Dermis blood vessel endothelial cell (primary cell): ENCODE data around the gene STK36. TPM values are rescaled to one million over a fixed set of nuclear protein-coding genes. Genes with fewer than 3 reads are reported as not detected.

Source experiments
- DNase-seq: peaks from one replicate; pipeline ENCODE4 v3.0.0; 2010
- total RNA-seq: library from RNA; depleted of rRNA; stranded (reverse); fragments of >200 nt; gene quantifications from 2 replicates; pipeline ENCODE4 v1.2.3, GENCODE V29; 2014

The STK36 gene
- total RNA-seq, 1 donor from 2014 or later: 15.3 TPM

DNA sequence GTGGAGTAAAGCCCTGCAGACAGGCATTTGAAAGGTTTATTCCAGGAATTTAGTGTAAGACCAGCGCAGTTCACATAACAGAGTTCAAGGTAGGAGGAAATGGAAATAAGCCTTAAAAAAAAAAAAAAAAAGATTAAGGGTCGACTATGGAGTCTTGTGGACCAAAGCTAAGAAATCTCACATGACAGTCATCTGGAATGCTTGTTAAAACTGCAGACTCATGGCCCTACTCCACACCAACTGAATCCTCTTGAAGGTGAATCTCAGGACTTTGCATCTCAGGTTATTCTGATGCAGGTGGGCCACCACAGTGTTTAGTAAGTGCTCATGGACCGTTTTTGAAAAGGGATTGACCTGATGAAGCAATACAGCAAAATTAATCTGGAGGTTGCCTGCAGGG, 47.6 kb downstream of the STK36 start:
- no peak for DNase-seq

DNA sequence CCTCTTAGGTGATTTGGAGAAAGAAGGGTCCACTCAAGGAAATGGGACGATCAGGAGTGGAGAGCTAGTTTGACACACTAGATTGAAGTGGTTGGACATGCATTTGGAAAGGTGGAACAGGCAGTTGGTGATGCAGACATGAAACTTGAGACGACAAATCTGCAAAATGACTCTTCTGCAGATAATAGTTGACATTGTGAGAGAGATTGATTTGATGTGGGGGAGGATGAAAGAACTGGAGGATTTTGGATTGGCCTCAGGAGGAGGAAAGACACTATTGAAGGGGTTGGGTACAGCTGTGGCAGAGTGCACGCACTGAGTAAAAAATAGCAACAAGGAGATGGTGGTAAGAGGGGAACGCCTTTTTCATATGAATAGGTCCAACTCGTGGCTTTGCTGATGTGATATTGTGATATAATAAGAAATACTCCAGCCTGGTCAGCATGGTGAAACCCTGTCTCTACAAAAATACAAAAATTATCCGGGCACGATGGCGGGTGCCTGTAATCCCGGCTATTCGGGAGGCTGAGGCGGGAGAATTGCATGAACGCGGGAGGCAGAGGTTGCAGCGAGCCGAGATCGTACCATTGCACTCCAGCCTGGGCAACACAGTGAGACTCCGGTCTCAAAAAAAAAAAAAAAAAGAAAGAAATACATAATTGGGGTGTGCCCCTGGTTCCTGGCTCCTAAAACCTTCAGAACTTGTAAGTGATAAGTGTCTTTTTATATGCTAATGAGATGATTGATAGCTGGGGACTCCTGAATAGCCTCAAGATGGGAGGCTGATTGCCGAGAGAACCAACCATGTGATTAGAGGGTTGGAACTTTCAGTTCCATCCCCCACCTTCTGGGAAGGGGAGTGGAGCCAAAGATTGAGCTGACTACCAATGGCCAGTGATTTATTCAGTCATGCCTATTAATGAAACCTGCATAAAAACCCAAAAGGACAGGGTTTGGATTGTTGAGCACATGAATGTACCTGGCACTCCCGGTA, 48.5 kb downstream of the STK36 start:
- DNase-seq: no peak

DNA sequence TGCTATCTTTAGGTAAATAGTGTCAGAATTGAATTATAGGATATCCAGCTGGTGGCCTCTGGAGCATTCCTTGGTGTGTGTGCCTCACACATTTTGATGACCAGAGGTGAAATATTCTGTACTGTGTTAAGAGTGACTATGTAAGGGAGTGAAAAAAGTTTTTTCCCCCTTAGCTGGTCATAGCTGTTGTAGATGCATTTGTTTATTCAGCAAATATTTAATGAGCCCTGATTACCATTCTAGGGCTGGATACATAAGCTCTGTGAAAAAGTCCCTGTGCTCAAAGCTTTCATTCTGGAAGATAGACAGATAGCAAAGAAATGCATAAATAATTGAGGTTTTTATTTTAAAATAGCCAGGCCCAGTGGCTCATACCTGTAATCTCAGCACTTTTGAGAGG, 49.6 kb downstream of the STK36 start:
- DNase-seq: no peak

DNA sequence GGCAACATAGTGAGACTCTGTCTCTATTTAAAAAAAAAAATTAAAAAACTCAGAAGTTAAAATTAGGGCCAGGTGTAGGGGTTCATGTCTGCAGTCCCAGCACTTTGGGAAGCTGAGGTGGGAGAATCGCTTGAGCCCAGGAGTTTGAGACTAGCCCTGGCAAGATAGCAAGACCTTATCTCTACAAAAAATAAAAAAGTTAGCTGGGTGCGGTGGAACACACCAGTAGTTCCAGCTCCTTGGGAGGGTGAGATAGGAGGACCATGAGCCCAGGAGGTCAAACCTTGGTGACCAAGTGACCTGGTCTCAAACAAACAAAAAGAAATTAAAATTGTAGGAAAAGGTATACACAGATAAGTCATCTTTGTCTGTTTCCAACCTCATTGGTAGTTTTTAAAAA, 50.0 kb downstream of the STK36 start:
- DNase-seq: no peak

DNA sequence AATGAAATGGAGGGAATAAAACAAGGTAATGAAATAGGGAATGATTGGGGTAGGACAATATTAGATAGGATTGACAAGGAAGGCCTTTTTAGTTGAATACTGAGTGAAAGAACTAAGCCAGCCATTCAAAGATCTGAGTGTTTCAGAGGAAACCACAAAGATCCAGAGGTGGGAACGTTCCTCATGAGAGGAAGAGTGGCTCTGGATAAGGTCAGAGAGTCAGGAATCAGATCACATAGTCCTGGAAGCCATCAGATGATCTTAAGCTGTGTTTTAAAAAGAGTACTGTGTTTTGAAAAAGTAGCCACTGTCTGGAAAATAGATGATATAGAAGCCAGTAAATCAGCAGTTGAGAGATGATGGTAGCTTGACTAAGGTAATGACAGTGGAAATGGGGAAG, 50.5 kb downstream of the STK36 start:
- peak; percentile 66 for DNase-seq

DNA sequence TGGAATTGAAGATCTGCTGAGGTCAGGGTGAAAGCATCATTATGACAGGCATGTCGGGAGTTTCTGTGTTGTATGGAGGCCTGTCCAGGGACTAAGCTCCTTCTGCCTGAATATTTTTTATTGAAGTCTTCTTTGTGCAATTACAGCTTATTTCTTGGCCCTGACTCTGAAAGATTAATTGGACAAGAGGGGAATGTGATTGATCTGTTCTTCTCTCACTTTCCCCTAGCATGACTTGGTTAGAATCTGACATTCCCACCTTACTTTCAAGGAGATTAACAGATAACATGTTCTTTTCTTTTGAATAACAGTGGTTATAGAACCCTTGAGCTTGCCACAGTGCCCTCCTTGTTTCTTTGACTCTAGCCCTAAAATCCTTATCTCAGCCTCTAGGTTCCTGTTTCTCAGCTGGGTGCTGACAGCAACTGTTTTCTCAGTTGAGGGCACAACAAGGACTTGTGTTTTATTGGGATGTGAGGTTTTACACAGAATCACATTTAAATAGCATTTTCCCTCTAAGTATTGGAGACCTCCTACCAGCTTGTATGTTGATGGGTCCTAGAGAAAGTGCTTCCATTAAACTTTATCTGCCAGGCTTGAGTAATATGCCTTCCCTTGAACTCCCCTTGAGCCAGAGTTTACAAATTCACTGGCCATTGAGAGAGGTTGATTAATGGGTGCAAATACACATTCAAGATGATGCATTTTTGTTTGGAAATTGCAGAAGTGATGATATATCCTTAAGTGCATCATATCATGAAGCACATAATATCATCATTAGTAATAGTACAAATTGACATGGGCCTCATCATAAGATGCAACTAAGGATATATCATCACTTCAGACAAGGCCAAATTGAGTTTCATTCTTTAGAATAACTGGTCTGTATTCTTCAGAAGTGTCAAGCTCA, 51.2 kb downstream of the STK36 start:
- DNase-seq: no peak

DNA sequence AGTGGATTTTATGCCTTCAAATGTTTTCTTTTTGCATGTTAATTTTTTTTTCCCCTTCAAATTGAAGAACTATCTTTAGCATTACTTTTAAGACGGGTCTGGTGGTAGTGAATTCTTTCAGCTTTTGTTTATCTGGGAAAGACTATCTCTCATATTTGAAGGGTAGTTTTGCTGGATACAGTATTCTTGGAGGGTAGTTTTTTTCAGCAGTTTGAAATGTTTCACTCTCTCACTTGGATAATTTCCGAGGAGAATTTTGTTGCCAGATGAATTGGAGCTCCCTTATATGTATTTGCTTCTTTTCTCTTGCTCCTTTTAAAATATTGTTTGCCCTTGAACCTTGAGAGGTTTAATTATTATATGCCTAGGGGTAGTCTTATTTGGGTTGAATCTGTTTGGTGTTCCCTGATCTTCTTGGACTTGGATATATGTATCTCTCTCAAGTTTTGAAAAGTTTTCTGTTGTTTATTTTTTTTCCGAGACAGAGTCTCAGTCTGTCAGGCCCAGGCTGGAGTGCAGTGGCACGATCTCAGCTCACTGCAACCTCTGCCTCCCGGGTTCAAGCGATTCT, 54.2 kb downstream of the STK36 start:
- DNase-seq: no peak

DNA sequence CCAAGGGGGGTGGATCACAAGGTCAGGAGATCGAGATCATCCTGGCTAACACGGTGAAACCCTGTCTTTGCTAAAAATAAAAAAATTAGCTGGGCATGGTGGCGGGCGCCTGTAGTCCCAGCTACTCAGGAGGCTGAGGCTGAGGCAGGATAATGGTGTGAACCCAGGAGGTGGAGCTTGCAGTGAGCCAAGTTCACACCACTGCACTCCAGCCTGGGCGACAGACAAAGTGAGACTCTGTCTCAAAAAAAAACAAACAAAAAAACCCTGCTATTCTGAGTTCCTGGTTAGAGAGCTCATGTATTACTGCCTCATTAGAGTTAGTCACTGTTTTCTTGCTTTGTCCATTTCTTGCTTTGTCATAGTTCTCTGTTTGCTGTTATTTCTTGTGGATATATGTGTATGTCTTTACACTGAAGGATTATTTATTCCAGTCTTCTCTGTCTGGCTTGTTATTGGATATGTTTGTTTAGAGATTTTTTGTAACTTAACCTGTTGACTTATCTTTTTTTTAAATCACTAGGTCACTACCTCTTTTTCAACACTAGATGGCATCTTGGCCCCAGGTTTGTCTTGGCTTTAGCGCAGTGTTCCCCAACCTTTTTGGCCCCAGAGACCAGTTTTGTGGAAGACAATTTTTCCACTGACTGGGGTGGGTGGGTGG, 55.7 kb downstream of the STK36 start:
- DNase-seq: peak; percentile 45

DNA sequence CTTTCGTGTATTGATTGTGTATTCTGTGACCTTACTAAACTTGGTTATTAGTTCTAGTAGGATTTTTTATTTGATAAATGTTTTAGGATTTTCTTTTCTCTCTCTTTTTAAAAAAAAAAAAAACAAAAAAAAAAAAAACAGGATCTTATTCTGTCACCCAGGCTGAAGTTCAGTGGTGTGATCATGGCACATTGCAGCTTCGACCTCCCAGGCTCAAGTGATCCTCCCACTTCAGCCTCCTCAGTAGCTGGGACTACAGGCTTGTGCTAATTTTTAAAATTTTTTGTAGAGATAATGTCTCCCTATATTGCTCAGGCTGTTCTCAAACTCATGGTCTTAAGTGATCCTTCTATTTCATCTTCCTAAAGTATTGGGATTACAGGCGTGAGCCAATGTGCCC, 57.8 kb downstream of the STK36 start:
- no peak for DNase-seq

DNA sequence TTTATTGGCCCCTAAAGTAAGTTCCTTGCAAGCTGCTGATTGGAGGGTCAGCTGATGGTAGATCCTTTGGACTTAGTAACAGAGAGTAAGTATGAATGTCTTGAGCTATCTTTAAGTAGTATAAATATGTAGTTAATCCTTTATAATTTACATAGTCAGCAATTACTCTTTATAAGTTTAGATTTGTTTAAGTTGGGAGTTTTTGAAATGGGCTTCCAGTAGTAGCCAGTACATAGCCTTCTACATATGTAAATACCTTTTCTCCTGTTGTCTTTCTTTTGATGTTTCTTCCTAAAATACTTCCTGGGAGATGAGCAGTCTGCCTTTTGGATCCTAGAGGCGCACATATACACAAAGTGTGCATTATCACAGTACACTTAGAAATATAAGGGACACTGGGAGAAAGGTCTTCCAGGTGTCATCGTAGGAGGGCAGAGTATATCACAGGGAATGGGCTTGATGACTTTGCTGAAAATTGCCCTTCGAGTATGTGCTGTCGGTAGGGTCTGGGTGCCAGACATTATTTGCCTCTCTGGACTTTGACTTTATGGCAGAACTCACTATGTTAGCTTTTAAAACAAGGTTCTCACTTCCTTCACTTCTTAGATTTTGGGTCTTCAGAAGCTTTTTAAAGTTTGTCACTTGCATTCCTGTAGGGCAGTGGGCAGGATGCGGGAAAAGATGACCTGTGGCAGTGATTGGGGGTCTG, 60.3 kb downstream of the STK36 start:
- DNase-seq: no peak

DNA sequence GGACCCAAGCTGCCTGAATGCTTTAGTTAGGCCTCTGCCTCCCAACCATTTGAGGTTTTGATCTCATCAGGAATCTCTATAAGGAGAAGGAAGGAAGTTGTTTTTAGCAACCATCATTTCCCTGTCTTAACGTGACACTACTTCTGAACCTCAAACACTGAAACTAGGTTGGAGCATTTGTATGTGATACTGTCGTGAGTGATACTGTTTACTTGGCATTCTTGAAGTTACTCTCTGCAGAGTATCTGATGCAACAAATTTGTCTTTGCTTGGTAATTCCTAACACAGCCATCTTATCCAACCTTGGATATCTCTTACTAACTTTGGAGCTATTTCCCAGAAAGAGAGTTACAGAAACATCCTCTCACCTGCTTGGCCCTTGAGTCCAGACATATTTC, 60.9 kb downstream of the STK36 start:
- DNase-seq: no peak

DNA sequence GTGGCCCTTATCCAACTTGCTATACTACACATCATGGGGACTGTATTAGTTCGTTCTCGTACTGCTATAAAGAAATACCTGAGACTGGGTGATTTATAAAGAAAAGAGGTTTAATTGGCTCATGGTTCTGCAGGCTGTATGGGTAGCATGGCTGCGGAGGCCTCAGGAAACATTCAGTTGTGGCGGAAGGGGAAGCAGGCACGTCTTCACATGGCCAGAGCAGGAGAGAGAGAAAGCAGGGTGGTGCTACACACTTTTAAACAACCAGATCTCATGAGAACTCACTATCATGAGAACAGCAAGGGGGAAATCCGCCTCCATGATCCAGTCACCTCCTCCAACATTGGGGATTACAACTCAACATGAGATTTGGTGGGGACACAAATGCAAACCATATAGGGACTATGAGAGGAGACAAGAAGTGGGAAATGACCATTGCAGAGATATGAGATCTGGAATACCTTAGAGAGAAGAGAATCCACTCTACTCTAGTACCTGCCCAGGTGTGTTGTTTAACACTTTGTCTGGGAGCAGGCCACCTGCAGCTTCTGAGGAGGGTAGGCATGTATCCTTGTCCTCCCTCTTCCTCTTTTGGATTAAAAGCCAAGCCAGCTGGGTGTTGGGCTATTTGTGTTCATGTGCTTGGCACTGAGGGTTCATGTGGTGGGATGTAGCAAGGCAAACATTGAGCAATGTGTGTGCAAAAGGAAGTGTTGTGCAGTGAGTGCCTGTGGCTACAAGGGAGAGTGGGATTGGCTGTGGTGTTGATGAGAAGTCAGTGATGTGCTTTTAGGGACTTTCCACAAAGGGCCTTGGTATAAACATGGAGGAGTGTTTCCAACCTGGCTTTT, 61.5 kb downstream of the STK36 start:
- no peak for DNase-seq

DNA sequence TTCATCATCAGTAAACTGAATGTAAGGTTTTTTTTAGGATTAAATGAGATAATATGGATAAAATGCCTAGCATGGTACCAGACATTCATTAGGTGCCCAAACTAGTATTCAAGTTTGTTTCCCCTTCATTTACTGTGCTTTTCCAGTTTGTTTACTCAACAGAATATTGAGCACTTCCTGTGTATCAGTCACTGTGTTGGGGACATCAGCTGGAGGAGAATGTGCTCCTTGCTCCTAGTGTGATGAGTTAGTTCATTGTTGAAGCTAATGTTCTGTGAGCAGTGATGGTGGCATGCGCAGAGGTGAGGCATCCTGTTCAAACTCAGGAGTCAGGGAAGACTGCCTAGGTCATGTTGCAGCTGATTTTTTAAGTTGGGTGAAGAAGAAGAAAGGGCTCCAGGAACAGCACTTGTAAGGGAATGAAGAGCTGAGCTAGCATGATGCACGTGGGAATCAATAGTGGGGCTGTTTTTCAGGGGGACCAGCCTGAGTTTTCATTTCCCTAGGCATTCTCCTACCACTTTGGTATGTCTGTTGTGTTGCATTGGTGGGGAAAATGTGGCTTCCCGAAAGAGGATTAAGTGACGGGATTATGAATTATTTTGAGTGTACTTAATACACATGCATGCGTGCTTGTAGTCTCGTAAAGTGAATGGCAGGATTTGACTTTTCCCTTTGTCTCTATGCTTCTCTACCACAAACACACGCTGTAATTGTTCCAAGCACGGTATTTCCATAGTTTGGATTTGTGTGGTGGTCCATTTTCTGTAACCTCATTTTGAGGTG, 62.5 kb downstream of the STK36 start:
- no peak for DNase-seq

DNA sequence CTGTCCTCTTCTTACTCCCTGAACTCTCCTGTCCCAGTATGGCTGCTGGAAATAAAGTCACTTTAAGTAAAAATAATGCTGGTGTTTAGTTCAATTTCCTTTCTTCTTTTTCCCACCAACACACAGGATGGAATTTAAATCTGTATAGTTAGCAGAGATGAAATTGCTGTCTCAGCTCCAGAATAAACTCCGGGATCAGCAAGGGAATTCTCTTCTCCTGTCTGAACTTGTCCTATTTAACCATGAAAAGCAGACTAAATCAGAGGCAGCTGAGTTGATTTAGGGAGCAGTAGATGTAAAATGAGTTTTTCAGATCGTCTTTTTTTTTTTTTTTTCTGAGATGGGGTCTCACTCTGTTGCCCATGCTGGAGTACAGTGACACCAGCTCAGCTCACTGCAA, 64.6 kb downstream of the STK36 start:
- no peak for DNase-seq

DNA sequence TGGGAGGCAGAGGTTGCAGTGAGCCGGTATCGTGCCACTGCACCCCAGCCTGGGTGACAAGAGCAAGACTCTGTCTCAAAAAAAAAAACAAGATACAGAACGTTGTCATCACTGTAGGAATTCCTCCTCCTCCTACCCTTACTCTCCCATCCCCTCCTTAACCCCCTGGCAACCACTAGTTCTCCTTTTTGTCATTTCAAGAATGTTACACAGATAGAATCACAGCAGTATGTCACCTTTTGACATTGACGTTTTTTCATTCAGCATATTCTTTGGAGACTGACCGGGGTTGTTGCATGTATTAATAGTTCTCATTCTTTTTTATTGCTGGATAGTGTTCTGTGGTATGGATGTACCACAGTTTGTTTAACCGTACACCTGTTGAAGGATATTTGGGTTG, 71.2 kb downstream of the STK36 start:
- no peak for DNase-seq

DNA sequence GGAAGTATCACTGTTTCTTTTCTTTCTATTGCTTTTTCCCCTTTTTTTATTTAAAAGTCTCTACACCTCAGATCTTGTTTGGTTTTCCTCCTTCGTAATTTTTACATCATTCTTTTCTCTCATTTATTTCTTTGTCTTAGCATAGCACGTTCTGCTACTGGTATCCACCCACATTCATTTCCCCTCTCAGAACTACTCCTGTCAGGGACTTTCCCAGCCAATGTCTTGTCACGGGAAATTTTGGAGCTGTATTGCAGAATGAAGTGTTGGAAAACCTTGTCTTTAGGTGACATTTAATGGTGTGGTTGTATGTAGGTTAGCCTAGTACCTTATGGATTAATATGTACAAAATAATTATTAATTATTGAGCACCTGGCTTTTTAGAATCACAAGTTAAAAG, 72.7 kb downstream of the STK36 start:
- DNase-seq: no peak

DNA sequence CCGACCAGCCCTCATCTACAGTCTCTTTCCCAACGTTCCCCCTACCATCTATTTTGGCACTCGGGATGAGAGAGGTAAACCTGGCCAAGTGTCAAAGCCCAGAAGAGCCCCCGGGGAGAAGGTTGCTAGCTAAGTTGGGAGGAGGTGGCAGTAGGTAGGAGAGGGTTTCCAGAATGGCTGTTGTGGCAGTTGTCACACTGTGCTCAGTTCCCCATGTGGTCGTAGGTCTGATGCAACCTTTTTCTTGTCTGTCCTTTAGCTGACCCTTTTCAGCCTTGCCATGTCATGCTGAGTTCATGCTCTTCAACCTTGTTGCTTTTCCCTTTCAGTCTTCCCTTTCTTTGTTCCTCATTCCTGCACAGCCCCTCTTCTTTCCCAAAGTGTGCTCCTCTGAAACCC, 73.3 kb downstream of the STK36 start:
- DNase-seq: no peak

DNA sequence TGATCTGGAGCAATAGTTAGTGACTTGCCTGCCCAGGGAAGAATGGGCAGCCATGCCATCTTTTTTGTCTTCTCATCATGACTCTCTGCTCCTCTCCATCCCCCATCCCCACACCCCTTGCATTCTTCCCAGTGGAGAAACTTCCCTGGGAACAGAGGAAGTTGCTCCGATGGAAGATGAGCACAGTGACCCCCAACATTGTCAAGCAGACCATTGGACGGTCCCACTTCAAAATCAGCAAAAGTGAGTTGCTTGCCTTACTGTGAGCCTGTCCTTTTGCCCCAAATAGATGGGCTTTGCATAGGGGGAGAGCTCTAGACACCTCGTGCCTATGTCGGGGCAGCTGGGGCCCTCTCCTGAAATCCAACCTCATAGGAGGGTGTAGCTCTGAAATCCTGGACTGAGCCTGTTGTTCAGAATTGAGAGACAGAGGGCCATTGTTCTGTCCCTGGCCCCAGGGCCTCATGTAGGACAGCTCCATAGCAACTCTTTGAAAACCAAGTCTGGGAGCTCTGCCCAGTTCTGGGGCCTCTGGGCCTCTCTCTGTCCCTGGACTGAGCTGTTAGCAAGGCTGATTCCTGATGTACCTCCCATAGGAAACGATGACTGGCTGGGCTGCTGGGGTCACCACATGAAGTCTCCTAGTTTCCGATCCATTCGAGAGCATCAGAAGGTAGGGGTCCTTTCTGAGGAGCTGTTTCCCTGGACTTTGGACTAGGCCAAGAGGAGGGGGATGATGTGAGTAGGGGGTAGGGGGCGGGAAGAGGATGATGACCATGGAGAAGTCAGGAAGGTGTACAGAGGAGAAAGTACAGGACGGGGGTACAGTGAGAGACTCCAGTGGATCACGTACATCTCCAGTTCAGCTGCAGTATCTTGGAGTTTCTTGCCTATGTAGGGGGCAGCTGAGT, 73.9 kb downstream of the STK36 start:
- no peak for DNase-seq

DNA sequence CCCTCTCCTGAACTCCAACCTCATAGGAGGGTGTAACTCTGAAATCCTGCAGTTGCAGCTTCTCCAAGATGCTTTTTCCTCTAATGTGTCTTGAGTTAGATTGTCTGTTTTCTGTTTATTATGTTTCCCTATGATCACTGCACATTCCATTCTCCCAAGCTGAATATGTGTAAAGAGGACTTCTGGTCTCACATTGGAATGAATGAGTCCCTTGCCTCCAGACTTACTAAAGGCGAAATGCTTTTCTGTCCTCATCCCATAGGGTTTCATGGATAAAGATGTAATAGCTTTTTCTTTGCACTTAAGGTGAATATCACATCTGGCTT, 74.5 kb downstream of the STK36 start:
- no peak for DNase-seq
